HepG2 (cell line): ENCODE results near the gene GNL1. TPM values are rescaled to one million over a fixed set of nuclear protein-coding genes. Genes with fewer than 3 reads are reported as not detected.
"Not testable (repeated sequence)": the region's sequence is repeated elsewhere in the genome, so short reads cannot be mapped to it uniquely, and the experiment has no call there.

Experiments used
- ATAC-seq: fragments of 200-7000 bp; cut with Tn5 transposase; 3 replicates; pipeline ENCODE4 v1.9.1; 2020; ENCODE audit warnings: mild to moderate bottlenecking, moderate library complexity
- BruUV-seq: library from RNA; stranded (reverse); fragments of 400-500 nt; replicated peaks from 2 replicates; lab custom pipeline; 2021; lab: Mats Ljungman, UMichigan
- CTCF ChIA-PET: fragments of 300-600 bp; formaldehyde crosslinking; extraction: SDS; loops from one replicate; lab custom pipeline; 2021; ENCODE audit warnings: low total read pairs, inconsistent platforms, low intra/inter-chr PET ratio; lab: Yijun Ruan, JAX
- POLR2A ChIA-PET: fragments of 350-600 bp; sonication (Branson Sonifier 250); formaldehyde crosslinking; loops from one replicate; lab custom pipeline; 2020; ENCODE audit warnings: antibody characterized with exemption, inconsistent platforms; lab: Yijun Ruan, JAX
- DNase-seq: peaks from one replicate; pipeline ENCODE4 v3.0.0-alpha.2; 2015; ENCODE audit warnings: low spot score
- FAIRE-seq: peaks from 3 replicates; lab custom pipeline; 2011; peaks lifted over from hg19 to GRCh38; lab: Jason Lieb, UNC
- H2AFZ ChIP-seq: one replicate; pipeline ENCODE4 v1.6.1; 2011; ENCODE audit warnings: low read length, inconsistent platforms
- H3K27ac ChIP-seq: fragments of 300-600 bp; 3 replicates; pipeline ENCODE4 v1.8.0; 2011; ENCODE audit warnings: mixed run types, mild to moderate bottlenecking, mixed read lengths, low read length, inconsistent platforms; ENCODE audit not compliant: insufficient read depth; ENCODE audit errors: extremely low read length
- H3K27me3 ChIP-seq, 2 experiments: fragments of 200-600 bp in 1 of 2; 2 replicates in 1 of 2; 3 replicates in 1 of 2; pipeline versions ENCODE4 v1.6.0 to v1.8.0; 2011; ENCODE audit warnings: low read length in 2 of 2, mild to moderate bottlenecking in 2 of 2, moderate library complexity in 2 of 2, inconsistent platforms in 1 of 2; ENCODE audit not compliant: insufficient read depth in 2 of 2, control insufficient read depth in 1 of 2
- H3K36me3 ChIP-seq, 2 experiments: fragments of 200-600 bp in 1 of 2; replicated peaks in 1 of 2; 2 replicates in 1 of 2; 3 replicates in 1 of 2; pipeline versions ENCODE4 v1.5.1 to v1.8.0; 2011; ENCODE audit warnings: low read length in 2 of 2, inconsistent platforms in 1 of 2; ENCODE audit not compliant: insufficient read depth in 2 of 2, control insufficient read depth in 1 of 2
- H3K4me1 ChIP-seq: 2 replicates; pipeline ENCODE4 v1.5.1; 2012; ENCODE audit warnings: low read length, inconsistent platforms; ENCODE audit not compliant: insufficient read depth
- H3K4me2 ChIP-seq: 2 replicates; pipeline ENCODE4 v1.6.0; 2011; ENCODE audit warnings: low read depth, low read length, inconsistent platforms
- H3K4me3 ChIP-seq, 3 experiments: fragments of 200-600 bp in 1 of 3; sonication (generic), shearing (Covaris generic) in 1 of 3; replicated peaks in 1 of 3; 2 replicates each; pipeline ENCODE4 v1.5.1; 2011 to 2016; ENCODE audit warnings: low read length in 3 of 3, inconsistent platforms in 2 of 3, low read depth in 2 of 3, mild to moderate bottlenecking in 2 of 3, control low read depth in 1 of 3, mixed read lengths in 1 of 3; ENCODE audit not compliant: insufficient read depth in 1 of 3
- H3K79me2 ChIP-seq: one replicate; pipeline ENCODE4 v1.6.1; 2011; ENCODE audit warnings: low read length, inconsistent platforms; ENCODE audit not compliant: insufficient read depth
- H3K9ac ChIP-seq: 2 replicates; pipeline ENCODE4 v1.6.0; 2011; ENCODE audit warnings: mild to moderate bottlenecking, low read depth, low read length, inconsistent platforms; ENCODE audit not compliant: insufficient read depth
- H3K9me3 ChIP-seq: 2 replicates; pipeline ENCODE4 v1.5.1; 2012; ENCODE audit warnings: mild to moderate bottlenecking, low read length
- H4K20me1 ChIP-seq: 2 replicates; pipeline ENCODE4 v1.6.0; 2011; ENCODE audit warnings: inconsistent platforms, mild to moderate bottlenecking, low read length, moderate library complexity; ENCODE audit not compliant: insufficient read depth
- ARID4A ChIP-seq: sonication (generic); formaldehyde crosslinking; IDR thresholded peaks from 2 replicates; pipeline ENCODE4 v1.5.0; 2020; ENCODE audit warnings: mild to moderate bottlenecking, missing genetic modification reagents, borderline replicate concordance
- IRX3 ChIP-seq: sonication (generic); formaldehyde crosslinking; IDR thresholded peaks from 2 replicates; pipeline ENCODE4 v1.8.1; 2023; ENCODE audit warnings: mild to moderate bottlenecking, low read depth, missing genetic modification reagents, borderline replicate concordance
- MEF2D ChIP-seq: sonication (generic); formaldehyde crosslinking; IDR thresholded peaks from 2 replicates; pipeline ENCODE4 v1.5.1; 2020; ENCODE audit warnings: mild to moderate bottlenecking, missing genetic modification reagents
- NRL ChIP-seq: sonication (generic); formaldehyde crosslinking; IDR thresholded peaks from 2 replicates; pipeline ENCODE4 v1.5.0; 2020; ENCODE audit warnings: missing genetic modification reagents, mild to moderate bottlenecking, moderate library complexity, borderline replicate concordance
- SALL1 ChIP-seq: sonication (generic); formaldehyde crosslinking; IDR thresholded peaks from 2 replicates; pipeline ENCODE4 v1.8.0; 2022; ENCODE audit warnings: mild to moderate bottlenecking, missing genetic modification reagents
- ZNF354B ChIP-seq: sonication (generic); formaldehyde crosslinking; IDR thresholded peaks from 2 replicates; pipeline ENCODE4 v1.8.0; 2022; ENCODE audit warnings: mild to moderate bottlenecking, missing genetic modification reagents
- ZNF619 ChIP-seq: sonication (generic); formaldehyde crosslinking; IDR thresholded peaks from 2 replicates; pipeline ENCODE4 v1.4.0; 2020; ENCODE audit warnings: mild to moderate bottlenecking, missing genetic modification reagents
- ZNF883 ChIP-seq: sonication (generic); formaldehyde crosslinking; IDR thresholded peaks from 2 replicates; pipeline ENCODE4 v1.5.1; 2020; ENCODE audit warnings: mild to moderate bottlenecking, missing genetic modification reagents; ENCODE audit errors: not compliant biosample characterization
- WGBS: methylation state at CpG from one replicate; pipeline ENCODE4 v1.1.6; 2017; ENCODE audit warnings: low lambda C conversion rate; 5-methylcytosine and 5-hydroxymethylcytosine counted together
- in situ Hi-C: cut with HindIII; loops from 2 replicates; pipeline ENCODE4 v1.10.0; 2017; ENCODE audit warnings: low pct_unique_long_range_greater_than_20kb; ENCODE audit not compliant: extremely low pct_ligation_motif_present
- intact Hi-C: fragments of 100-400 bp; cut with micrococcal nuclease; formaldehyde crosslinking; loops from one replicate; pipeline ENCODE4 v1.10.0; 2022; ENCODE audit not compliant: unreplicated experiment
- polyA plus RNA-seq, 8 experiments: library from polyadenylated mRNA; depleted of rRNA in 3 of 8; stranded (reverse) in 7 of 8; unstranded in 1 of 8; fragments of >200 nt; fragmentation: Illumina TruSeq in 4 of 8; extraction: Trizol in 4 of 8; gene quantifications; 2 replicates each; pipeline versions ENCODE4 v1.2.1 to v1.2.3, GENCODE V29; 2011 to 2016; ENCODE audit warnings: low read depth in 4 of 8, missing spikeins in 1 of 8, mixed read lengths in 1 of 8; ENCODE audit not compliant: insufficient read depth in 1 of 8
- total RNA-seq, 5 experiments: library from RNA; depleted of rRNA; stranded (reverse); fragments of >200 nt; fragmentation: Illumina TruSeq; extraction: Trizol; gene quantifications; 2 replicates each; pipeline ENCODE4 v1.2.3, GENCODE V29; 2016; ENCODE audit warnings: low read depth in 1 of 5
- TF ChIP-seq, protein P1 (sequence below): sonication (generic); formaldehyde crosslinking; IDR thresholded peaks from 2 replicates; pipeline ENCODE4 v1.4.0; 2020; ENCODE audit warnings: missing genetic modification reagents, mild to moderate bottlenecking, borderline replicate concordance
- TF ChIP-seq, protein P2 (sequence below): sonication (generic); formaldehyde crosslinking; IDR thresholded peaks from 2 replicates; pipeline ENCODE4 v1.5.1; 2020; ENCODE audit warnings: mild to moderate bottlenecking, missing genetic modification reagents, moderate library complexity

Gene GNL1
- total and polyA plus RNA-seq, 2 of the 13 experiments (the other 11 are each of a cell fraction or from before 2014, with no cell fraction given), result 35.0 to 55.6 TPM

DNA sequence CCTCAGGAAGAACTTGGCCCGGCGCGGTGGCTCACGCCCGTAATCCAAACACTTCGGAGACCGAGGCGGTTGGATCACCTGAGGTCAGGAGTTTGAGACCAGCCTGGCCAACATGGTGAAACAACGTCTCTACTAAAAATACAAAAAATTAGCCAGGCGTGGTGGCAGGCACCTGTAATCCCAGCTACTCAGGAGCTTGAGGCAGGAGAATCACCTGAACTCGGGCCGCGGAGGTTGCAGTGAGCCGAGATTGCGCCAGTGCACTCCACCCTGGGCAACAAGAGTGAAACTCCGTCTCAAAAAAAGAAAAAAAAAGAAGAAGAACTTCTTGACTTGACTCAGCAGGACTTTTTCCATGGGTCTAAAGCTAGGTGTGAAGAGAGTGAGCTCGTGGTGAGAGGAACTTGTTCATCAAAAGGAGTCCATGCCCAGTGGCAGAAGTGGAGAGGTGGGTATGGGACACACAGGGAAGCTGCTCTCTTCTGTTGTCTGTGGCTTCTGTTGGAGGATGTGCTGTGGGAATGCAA is 26.9 kb downstream of the GNL1 start:
- H3K36me3 ChIP-seq, H3K4me2 ChIP-seq, in situ Hi-C loops, H4K20me1 ChIP-seq, DNase-seq, H3K79me2 ChIP-seq, H3K4me3 ChIP-seq, ATAC-seq, BruUV-seq, intact Hi-C loops, H3K27me3 ChIP-seq, FAIRE-seq, H3K9me3 ChIP-seq, H3K9ac ChIP-seq: not testable (repeated sequence)
- ChIA-PET CTCF (interaction anchor here (7.3 kb wide), 1 partner anchor 47 kb away, joined by 72 read pairs; no protein-coding TSS in a partner anchor), POLR2A (interaction anchor here (0.6 to 1.0 kb wide), 3 partner anchors 8 to 321 kb away, joined by 3 to 4 read pairs (median 3); no protein-coding TSS in a partner anchor)
- H3K27ac ChIP-seq, result peak overlapping the region; percentile 84
- H3K4me1 ChIP-seq, result peaks cover 65% of the 10 kb centered on the region
- WGBS, result 89% methylated on average over 17 of the region's 17 CpGs
- peak overlapping the region; percentile 2 for H2AFZ ChIP-seq
- 0 out of 2 replicates have a peak, but pooled peaks have one; percentile 51 for TF ChIP-seq ZNF619
- 0 out of 2 replicates have a peak, but pooled peaks have one; percentile 31 for TF ChIP-seq ARID4A (CRISPR knock-in tag)
- TF ChIP-seq, protein P1, sequence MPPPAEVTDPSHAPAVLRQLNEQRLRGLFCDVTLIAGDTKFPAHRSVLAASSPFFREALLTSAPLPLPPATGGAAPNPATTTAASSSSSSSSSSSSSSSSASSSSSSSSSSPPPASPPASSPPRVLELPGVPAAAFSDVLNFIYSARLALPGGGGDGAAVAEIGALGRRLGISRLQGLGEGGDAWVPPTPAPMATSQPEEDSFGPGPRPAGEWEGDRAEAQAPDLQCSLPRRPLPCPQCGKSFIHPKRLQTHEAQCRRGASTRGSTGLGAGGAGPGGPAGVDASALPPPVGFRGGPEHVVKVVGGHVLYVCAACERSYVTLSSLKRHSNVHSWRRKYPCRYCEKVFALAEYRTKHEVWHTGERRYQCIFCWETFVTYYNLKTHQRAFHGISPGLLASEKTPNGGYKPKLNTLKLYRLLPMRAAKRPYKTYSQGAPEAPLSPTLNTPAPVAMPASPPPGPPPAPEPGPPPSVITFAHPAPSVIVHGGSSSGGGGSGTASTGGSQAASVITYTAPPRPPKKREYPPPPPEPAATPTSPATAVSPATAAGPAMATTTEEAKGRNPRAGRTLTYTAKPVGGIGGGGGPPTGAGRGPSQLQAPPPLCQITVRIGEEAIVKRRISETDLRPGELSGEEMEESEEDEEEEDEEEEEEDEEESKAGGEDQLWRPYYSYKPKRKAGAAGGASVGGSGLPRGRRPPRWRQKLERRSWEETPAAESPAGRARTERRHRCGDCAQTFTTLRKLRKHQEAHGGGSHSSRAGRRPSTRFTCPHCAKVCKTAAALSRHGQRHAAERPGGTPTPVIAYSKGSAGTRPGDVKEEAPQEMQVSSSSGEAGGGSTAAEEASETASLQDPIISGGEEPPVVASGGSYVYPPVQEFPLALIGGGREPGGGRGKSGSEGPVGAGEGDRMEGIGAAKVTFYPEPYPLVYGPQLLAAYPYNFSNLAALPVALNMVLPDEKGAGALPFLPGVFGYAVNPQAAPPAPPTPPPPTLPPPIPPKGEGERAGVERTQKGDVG, result peak; percentile 51; the same call in 1 of the 2 replicates
- TF ChIP-seq MEF2D, result 0 out of 2 replicates have a peak, but pooled peaks have one; percentile 46
- TF ChIP-seq ZNF354B (CRISPR knock-in tag), result peak; percentile 25; the same call in 1 of the 2 replicates
- TF ChIP-seq ZNF883 (CRISPR knock-in tag), result peak; percentile 61
- TF ChIP-seq, protein P2, sequence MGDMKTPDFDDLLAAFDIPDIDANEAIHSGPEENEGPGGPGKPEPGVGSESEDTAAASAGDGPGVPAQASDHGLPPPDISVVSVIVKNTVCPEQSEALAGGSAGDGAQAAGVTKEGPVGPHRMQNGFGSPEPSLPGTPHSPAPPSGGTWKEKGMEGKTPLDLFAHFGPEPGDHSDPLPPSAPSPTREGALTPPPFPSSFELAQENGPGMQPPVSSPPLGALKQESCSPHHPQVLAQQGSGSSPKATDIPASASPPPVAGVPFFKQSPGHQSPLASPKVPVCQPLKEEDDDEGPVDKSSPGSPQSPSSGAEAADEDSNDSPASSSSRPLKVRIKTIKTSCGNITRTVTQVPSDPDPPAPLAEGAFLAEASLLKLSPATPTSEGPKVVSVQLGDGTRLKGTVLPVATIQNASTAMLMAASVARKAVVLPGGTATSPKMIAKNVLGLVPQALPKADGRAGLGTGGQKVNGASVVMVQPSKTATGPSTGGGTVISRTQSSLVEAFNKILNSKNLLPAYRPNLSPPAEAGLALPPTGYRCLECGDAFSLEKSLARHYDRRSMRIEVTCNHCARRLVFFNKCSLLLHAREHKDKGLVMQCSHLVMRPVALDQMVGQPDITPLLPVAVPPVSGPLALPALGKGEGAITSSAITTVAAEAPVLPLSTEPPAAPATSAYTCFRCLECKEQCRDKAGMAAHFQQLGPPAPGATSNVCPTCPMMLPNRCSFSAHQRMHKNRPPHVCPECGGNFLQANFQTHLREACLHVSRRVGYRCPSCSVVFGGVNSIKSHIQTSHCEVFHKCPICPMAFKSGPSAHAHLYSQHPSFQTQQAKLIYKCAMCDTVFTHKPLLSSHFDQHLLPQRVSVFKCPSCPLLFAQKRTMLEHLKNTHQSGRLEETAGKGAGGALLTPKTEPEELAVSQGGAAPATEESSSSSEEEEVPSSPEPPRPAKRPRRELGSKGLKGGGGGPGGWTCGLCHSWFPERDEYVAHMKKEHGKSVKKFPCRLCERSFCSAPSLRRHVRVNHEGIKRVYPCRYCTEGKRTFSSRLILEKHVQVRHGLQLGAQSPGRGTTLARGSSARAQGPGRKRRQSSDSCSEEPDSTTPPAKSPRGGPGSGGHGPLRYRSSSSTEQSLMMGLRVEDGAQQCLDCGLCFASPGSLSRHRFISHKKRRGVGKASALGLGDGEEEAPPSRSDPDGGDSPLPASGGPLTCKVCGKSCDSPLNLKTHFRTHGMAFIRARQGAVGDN, result peak; percentile 40
- TF ChIP-seq NRL (CRISPR knock-in tag), result peak; percentile 29; the same call in 1 of the 2 replicates
- TF ChIP-seq SALL1 (CRISPR knock-in tag), result 0 out of 2 replicates have a peak, but pooled peaks have one; percentile 24
- TF ChIP-seq IRX3 (CRISPR knock-in tag), result 0 out of 2 replicates have a peak, but pooled peaks have one; percentile 31
